B cell (primary cell): ENCODE measurements around the gene STAP2. TPM values are rescaled to one million over a fixed set of nuclear protein-coding genes. Genes with fewer than 3 reads are reported as not detected.

Experiments
- ATAC-seq: fragments of 200-7000 bp; cut with Tn5 transposase; one replicate; pipeline ENCODE4 v1.10.0; 2021; ENCODE audit warnings: low read depth, mild to moderate bottlenecking, moderate number of reproducible peaks, moderate library complexity
- CTCF ChIA-PET: fragments of 350-600 bp; sonication (Branson Sonifier 250); formaldehyde crosslinking; loops from one replicate; lab custom pipeline; 2021; ENCODE audit warnings: antibody characterized with exemption, inconsistent platforms; lab: Charles Lee
- POLR2A ChIA-PET: fragments of 350-600 bp; sonication (Branson Sonifier 250); formaldehyde crosslinking; loops from one replicate; lab custom pipeline; 2021; ENCODE audit warnings: antibody characterized with exemption; lab: Charles Lee
- DNase-seq: peaks from one replicate; pipeline ENCODE4 v3.0.0; 2013
- H2AFZ ChIP-seq: 2 replicates; pipeline ENCODE4 v1.6.1; 2012; ENCODE audit warnings: mild to moderate bottlenecking, low read depth, low read length; ENCODE audit not compliant: insufficient read depth, poor library complexity, severe bottlenecking
- H3K27ac ChIP-seq, 2 donors: 1 replicate in 1 of 2; 2 replicates in 1 of 2; pipeline ENCODE4 v1.5.1; 2012 to 2013; ENCODE audit warnings: low read length in 2 of 2, mild to moderate bottlenecking in 2 of 2, moderate library complexity in 1 of 2
- H3K27me3 ChIP-seq, 4 experiments: fragments of 200-600 bp in 1 of 4; sonication (generic) in 1 of 4; replicated peaks in 1 of 4; 1 replicate in 2 of 4; 2 replicates in 2 of 4; pipeline versions ENCODE4 v1.6.1 to v1.7.0; 2013 to 2016; ENCODE audit warnings: low read length in 3 of 4, mild to moderate bottlenecking in 2 of 4, mixed read lengths in 1 of 4, moderate library complexity in 1 of 4; ENCODE audit not compliant: insufficient read depth in 4 of 4, control insufficient read depth in 3 of 4; ENCODE audit errors: control extremely low read depth in 1 of 4
- H3K36me3 ChIP-seq, 2 experiments: replicated peaks in 1 of 2; 1 replicate in 1 of 2; 2 replicates in 1 of 2; pipeline versions ENCODE4 v1.6.1 to v1.7.1; 2013; ENCODE audit warnings: low read length in 1 of 2; ENCODE audit not compliant: insufficient read depth in 2 of 2, control insufficient read depth in 1 of 2; ENCODE audit errors: control extremely low read depth in 1 of 2, extremely low read depth in 1 of 2
- H3K4me1 ChIP-seq, 2 donors: fragments of 200-600 bp in 1 of 2; sonication (generic) in 1 of 2; 1 replicate in 1 of 2; 2 replicates in 1 of 2; pipeline versions ENCODE4 v1.5.1 to v1.6.1; 2013 to 2017; ENCODE audit warnings: low read length in 2 of 2; ENCODE audit not compliant: control insufficient read depth in 2 of 2, insufficient read depth in 2 of 2
- H3K4me2 ChIP-seq: replicated peaks from 2 replicates; pipeline ENCODE3; 2012; ENCODE audit warnings: mild to moderate bottlenecking, low read depth, low read length; ENCODE audit not compliant: poor library complexity, severe bottlenecking
- H3K4me3 ChIP-seq, 5 experiments: fragments of 200-600 bp in 1 of 5; sonication (generic) in 1 of 5; 1 replicate in 3 of 5; 2 replicates in 2 of 5; pipeline versions ENCODE4 v1.5.1 to v1.7.0; 2011 to 2016; ENCODE audit warnings: low read length in 4 of 5, mild to moderate bottlenecking in 4 of 5, low read depth in 2 of 5, control low read depth in 1 of 5, moderate library complexity in 1 of 5; ENCODE audit not compliant: insufficient read depth in 1 of 5; ENCODE audit errors: control extremely low read depth in 1 of 5, extremely low read depth in 1 of 5
- H3K79me2 ChIP-seq: fragments of 200-600 bp; sonication (generic); one replicate; pipeline ENCODE4 v1.6.0; 2016; ENCODE audit warnings: low read length; ENCODE audit not compliant: control insufficient read depth, insufficient read depth
- H3K9ac ChIP-seq: fragments of 200-600 bp; sonication (generic); 2 replicates; pipeline ENCODE4 v1.6.1; 2017; ENCODE audit warnings: mild to moderate bottlenecking, low read length, moderate library complexity
- H3K9me3 ChIP-seq, 3 donors: one replicate each; pipeline versions ENCODE4 v1.6.1 to v1.7.1; 2013; ENCODE audit warnings: low read length in 2 of 3; ENCODE audit not compliant: control insufficient read depth in 2 of 3, insufficient read depth in 1 of 3; ENCODE audit errors: control extremely low read depth in 1 of 3
- H4K20me1 ChIP-seq: 2 replicates; pipeline ENCODE4 v1.6.0; 2012; ENCODE audit warnings: mild to moderate bottlenecking, low read length; ENCODE audit not compliant: insufficient read depth, control insufficient read depth, poor library complexity, severe bottlenecking
- H3K27ac Mint-ChIP-seq: one replicate; pipeline ENCODE4 v1.8.0; 2021; ENCODE audit warnings: mixed read lengths
- H3K27me3 Mint-ChIP-seq: one replicate; pipeline ENCODE4 v1.8.0; 2021; ENCODE audit warnings: mixed read lengths
- H3K4me1 Mint-ChIP-seq: one replicate; pipeline ENCODE4 v1.8.0; 2021; ENCODE audit warnings: mixed read lengths
- H3K4me3 Mint-ChIP-seq: one replicate; pipeline ENCODE4 v1.8.0; 2021; ENCODE audit warnings: mixed read lengths
- H3K9me3 Mint-ChIP-seq: one replicate; pipeline ENCODE4 v1.8.0; 2022; ENCODE audit warnings: mixed read lengths; ENCODE audit not compliant: insufficient read depth
- EZH2 ChIP-seq: IDR thresholded peaks from 2 replicates; pipeline ENCODE4 v1.6.1; 2012; ENCODE audit warnings: borderline replicate concordance, low read depth, mild to moderate bottlenecking, moderate library complexity, low read length; ENCODE audit not compliant: insufficient read depth, poor library complexity, severe bottlenecking
- WGBS: methylation state at CpG from one replicate; pipeline ENCODE4 v1.1.5; 2013; ENCODE audit warnings: missing lambda C conversion rate; ENCODE audit not compliant: insufficient coverage; 5-methylcytosine and 5-hydroxymethylcytosine counted together
- intact Hi-C: fragments of 100-400 bp; cut with micrococcal nuclease; formaldehyde crosslinking; loops from one replicate; pipeline ENCODE4 v1.10.0; 2022
- polyA plus RNA-seq: library from polyadenylated mRNA; depleted of rRNA; stranded (reverse); fragments of >200 nt; gene quantifications from 2 replicates; pipeline ENCODE4 v1.2.3, GENCODE V29; 2012
- total RNA-seq, 2 donors: library from RNA; stranded (reverse); fragments of 120-200 nt in 1 of 2; gene quantifications; 1 replicate in 1 of 2; 2 replicates in 1 of 2; pipeline versions ENCODE4 v1.2.3 to v1.2.4, GENCODE V29; 2013 to 2022
- TF ChIP-seq, protein P1 (sequence below): fragments of 200-600 bp; IDR thresholded peaks from one replicate; pipeline ENCODE4 v1.8.0; 2022; ENCODE audit warnings: antibody characterized with exemption, mild to moderate bottlenecking

Gene STAP2
- total and polyA plus RNA-seq, 2 donors (not counting 1 experiment from before 2014, with no cell fraction given), result 0.27 to 0.72 TPM

DNA sequence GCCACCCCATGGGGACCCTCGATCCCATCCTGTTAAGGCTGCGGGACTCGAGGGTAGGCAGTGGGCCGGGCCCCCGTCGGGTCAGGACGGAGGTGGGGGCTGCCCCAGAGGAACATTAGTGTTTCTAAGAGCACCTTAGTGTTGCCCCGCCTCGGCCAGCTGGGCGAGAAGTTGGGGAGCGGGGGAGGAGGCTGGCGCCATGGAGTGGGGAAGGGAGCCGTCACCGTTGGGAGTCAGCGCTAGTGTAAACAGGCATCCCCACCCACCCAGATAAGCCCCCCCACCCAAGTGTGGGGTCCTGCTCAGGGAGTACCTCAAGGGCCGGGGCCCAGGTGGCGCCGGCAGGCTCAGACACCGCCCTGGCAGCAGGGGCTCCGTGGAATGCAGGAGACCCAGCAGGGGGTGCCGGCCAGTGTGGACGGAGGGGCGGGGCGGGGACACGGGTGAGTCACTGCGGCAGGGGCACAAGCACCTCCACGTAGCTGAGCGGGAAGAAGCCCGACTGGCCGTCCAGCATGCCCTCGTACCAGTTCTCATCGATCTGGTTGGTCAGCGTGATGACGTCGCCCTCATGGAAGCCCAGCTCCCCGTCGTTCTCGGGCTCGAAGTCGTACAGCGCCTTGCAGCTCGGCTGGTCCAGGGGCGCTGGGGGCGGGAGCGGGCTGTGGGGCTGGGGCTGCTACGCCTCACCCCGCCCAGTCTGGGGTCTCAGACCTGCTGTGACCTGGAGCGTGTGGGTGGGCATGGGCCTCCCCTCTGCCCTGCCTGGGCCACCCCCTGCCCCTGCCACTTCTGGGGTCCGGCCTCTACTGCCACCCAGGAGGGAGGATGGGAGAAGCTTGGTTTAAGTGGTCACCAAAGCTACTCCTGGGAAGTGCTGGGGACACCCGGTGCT, 22.8 kb upstream of the STAP2 start:
- H3K27ac ChIP-seq, result no peak overlapping the region
- H4K20me1 ChIP-seq, result no peaks in the 10 kb centered on the region
- TF ChIP-seq, protein P1, sequence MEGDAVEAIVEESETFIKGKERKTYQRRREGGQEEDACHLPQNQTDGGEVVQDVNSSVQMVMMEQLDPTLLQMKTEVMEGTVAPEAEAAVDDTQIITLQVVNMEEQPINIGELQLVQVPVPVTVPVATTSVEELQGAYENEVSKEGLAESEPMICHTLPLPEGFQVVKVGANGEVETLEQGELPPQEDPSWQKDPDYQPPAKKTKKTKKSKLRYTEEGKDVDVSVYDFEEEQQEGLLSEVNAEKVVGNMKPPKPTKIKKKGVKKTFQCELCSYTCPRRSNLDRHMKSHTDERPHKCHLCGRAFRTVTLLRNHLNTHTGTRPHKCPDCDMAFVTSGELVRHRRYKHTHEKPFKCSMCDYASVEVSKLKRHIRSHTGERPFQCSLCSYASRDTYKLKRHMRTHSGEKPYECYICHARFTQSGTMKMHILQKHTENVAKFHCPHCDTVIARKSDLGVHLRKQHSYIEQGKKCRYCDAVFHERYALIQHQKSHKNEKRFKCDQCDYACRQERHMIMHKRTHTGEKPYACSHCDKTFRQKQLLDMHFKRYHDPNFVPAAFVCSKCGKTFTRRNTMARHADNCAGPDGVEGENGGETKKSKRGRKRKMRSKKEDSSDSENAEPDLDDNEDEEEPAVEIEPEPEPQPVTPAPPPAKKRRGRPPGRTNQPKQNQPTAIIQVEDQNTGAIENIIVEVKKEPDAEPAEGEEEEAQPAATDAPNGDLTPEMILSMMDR, result no peak
- TF ChIP-seq EZH2, result no peak
- POLR2A ChIA-PET, result no interaction called here
- no peak for DNase-seq
- no peak overlapping the region for H3K4me2 ChIP-seq
- no peak for ATAC-seq
- no peak overlapping the region for H2AFZ ChIP-seq
- Mint-ChIP-seq H3K4me3 (no peak overlapping the region), H3K27me3 (no peaks in the 10 kb centered on the region), H3K27ac (no peak overlapping the region), H3K4me1 (peaks cover under 1% of the 10 kb centered on the region), H3K9me3 (no peaks in the 10 kb centered on the region)
- WGBS, result 97% methylated on average over 42 of the region's 50 CpGs
- H3K4me3 ChIP-seq, result no peak overlapping the region
- H3K4me1 ChIP-seq, result no peaks in the 10 kb centered on the region
- no peaks in the 10 kb centered on the region for H3K79me2 ChIP-seq
- peaks cover 0 to 64% of the 10 kb centered on the region in 2 experiments for H3K36me3 ChIP-seq
- H3K27me3 ChIP-seq, result no peaks in the 10 kb centered on the region
- CTCF ChIA-PET, result interaction anchor here (1.0 kb wide), 1 partner anchor 9 kb away, joined by 3 read pairs; no protein-coding TSS in a partner anchor
- no peak overlapping the region for H3K9ac ChIP-seq
- no peaks in the 10 kb centered on the region for H3K9me3 ChIP-seq
- intact Hi-C loops, result loop anchor here (2.0 kb wide), 1 partner anchor 17 kb away; no protein-coding TSS in a partner anchor

DNA sequence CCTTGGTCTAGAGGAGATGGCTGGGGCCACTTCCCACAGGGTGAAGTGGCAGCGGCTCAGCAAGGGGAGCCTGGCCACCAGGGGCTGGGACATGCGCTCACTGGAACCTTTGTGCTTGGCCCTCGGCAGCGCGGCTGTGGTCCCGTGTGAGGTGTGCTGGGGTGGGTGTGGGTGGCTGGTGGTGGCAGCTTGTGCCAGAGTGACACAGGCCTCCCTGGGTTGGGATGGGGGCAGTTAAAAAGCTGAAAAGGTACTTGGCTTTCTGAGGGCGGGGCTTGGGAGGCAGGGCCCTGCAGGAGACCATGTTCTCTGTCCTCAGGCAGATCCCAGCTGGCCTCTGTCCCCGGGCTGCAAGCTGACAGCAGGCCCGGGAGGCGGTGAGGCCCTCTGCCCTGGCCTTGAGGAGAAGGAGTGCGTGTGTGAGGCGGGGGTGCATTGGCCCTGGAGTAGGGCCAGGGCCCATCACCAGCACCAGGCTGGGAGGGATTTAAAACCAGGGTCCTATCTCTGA, 22.1 kb upstream of the STAP2 start:
- ChIA-PET CTCF (no interaction called here), POLR2A (no interaction called here)
- Histone ChIP-seq H3K27me3 (no peaks in the 10 kb centered on the region), H3K36me3 (peaks cover 0 to 58% of the 10 kb centered on the region in 2 experiments), H3K27ac (no peak overlapping the region), H2AFZ (no peak overlapping the region), H3K79me2 (no peaks in the 10 kb centered on the region), H3K9me3 (no peaks in the 10 kb centered on the region), H3K4me1 (no peaks in the 10 kb centered on the region), H3K9ac (no peak overlapping the region), H3K4me2 (no peak overlapping the region), H3K4me3 (no peak overlapping the region), H4K20me1 (no peaks in the 10 kb centered on the region)
- Mint-ChIP-seq H3K27me3 (no peaks in the 10 kb centered on the region), H3K4me1 (no peaks in the 10 kb centered on the region), H3K9me3 (no peaks in the 10 kb centered on the region), H3K27ac (peak overlapping the region; percentile 46), H3K4me3 (no peak overlapping the region)
- ATAC-seq, result no peak
- 91% methylated on average over 12 of the region's 12 CpGs for WGBS
- intact Hi-C loops, result no loop called here
- no peak for DNase-seq
- TF ChIP-seq, protein P1, result no peak
- no peak for TF ChIP-seq EZH2
